GM21381 (cell line): ENCODE measurements around the gene GRB7.
"Not testable (repeated sequence)": the region's sequence is repeated elsewhere in the genome, so short reads cannot be mapped to it uniquely, and the experiment has no call there.

Experiments
- ATAC-seq: cut with Tn5 transposase; IDR thresholded peaks from one replicate; pipeline ENCODE4 v1.9.1; 2021; ENCODE audit warnings: mild to moderate bottlenecking, moderate library complexity; ENCODE audit not compliant: unreplicated experiment

Gene GRB7

DNA sequence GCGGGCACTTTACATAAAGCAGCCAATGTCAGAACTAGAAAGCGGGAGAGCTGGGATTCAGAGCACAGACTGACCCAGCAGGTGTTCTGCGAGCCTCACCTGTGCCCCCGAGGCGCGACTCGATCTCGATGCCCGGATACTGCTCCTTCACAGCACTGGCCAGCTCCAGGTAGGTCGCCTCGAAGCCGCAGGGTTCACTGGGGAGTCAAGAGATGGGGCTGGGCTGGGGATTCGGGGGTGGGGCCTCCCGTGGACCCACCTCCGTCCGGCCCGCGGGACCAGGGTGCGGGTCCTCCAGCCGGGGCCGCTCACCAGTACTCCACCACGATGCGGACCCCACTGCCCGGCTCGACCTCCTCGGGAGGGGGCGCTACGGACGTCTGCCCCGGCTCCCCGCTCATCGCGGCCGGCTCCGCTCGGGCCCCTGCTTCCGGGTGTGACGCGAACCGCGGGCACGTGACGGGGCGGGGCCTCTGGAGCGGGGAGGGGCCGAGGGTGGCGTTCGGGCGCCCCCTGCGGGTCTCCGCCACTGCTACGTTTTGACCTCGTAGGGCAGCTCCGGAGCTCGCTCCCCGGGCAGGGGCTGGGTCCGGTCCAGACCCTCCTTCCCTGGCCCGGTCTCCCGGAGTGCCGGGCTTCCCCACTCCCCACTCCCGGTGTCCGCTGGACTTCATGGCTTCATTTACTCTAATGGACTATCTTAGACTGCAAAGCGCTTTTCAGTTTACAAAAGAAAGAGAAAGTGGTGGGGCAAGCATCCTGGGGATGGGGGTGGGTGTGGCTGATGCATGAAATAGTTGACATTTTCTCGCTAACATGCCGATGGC, 7.4 kb upstream of the GRB7 start, which contains the start of gene MIEN1:
Gene MIEN1, minus strand, starts transcription at position 438 of the 827 bp plus-strand sequence. Its CDS starts 37 bp downstream, at position 401.
- ATAC-seq, result peak; percentile 83

DNA sequence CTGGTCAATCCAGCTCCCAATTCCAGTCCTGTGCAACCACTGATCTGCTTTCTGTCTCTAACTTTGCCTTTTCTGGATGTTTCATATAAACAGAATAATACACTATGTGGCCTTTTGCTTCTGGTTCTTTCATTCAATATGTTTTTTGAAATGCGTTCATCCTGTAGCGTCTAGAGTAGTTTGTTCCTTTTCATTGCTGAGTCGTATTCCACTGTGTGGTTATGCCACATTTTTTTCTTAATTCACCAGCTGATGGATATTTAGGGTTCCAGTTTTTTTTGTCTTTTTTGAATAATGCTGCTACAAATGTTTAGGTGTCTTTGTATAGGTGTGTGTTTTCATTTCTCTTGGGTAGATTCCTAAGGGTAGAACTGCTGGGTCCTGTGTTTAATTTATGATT, 5.2 kb upstream of the GRB7 start:
- no peak for ATAC-seq

DNA sequence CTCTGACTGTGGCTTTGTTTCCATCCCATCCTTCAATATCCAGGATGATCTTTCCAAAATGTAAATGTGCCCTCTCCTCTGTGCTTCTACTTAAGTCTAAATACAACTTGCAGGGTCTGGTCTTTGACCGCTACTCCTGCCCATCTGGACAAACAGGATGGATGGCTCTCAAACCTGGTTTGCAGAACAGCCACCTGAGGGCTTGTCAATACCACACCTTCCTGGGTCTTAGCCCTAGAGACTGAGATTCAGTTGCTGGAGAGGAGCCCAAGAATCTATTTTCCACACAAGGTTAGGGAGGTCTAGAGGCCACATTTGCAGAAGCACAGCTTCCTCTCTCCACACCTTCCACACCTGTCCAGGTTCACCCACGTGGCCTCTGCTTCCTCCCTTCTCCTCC, 1.9 kb upstream of the GRB7 start:
- no peak for ATAC-seq

DNA sequence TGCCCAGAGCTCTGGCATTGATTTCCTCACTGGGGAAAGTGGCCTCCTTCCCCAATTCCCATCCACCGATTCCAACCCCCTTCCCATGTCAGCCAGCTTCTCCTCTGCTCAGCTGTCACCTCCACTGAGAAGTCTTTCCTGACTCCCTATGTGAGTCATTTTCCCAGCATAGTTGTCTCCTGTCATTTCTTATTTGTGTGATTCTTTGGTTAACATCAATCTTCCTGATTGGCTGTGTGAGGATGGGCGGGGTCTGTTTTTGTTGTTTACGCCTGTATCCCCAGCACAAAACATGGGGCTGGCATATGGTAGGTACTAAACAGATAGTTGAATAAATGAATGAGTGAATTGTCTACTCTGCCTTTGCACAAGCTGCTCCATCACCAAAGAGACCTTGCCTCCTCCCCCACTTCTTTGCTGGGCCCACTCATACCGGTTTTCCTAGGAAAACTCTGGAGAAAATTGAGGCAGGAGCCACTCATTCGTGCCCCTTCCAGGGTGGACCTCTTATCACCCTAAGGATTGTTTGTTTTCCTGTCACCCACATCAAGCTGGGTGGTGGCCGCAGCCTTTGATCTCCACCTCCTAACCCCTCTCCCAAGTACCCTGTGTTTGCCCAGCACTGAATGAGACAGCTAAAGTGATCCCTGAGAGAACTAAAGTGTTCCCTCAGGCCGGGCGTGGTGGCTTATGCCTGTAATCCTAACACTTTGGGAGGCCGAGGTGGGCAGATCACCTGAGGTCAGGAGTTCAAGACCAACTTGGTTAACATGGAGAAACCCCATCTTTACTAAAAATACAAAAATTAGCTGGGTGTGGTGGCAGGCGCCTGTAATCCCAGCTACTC, 1.2 kb upstream of the GRB7 start:
- ATAC-seq, result no peak

DNA sequence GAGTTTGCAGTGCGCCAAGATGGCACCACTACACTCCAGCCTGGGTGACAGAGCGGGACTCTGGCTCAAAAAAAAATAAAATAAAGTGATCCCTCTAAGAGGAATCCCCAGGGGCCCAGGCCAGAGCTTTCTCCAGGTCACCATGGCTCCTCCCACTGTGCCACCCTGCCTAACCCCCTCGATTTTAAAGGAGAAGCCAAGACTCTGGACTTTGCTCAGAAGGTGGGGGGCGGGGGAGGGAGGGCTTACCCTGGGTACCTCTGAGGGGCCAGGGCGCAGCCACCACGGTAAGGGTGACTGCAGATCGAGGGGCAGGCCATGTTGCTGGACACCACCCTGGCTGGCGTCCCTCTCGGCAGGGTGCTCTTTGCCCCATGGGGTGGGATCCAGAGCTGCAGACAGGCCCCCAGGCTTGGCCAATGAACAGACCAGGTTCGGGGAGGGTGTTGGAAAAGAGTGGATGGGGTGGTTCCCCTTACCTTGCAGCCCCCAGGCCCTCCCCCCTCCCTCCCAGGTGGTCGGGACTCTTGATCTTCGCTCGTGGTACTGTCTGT, 455 bp upstream of the GRB7 start:
- no peak for ATAC-seq

DNA sequence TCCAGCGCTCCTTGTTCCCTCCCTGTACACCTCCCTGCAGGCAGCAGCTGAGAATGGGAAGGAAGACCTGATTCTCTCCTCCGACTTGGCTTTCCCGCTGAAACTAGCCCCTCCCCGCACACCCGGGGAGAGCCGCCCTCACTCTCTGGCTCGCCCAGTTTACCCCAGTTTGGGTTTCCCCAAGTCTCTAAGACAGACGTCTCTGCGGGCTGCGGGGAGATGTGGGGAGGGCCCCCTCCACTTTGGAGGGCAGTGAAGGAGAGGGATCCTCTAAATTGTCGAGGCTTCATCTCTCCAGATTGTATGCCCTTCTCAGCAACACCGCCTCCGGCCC, 797 bp downstream of the GRB7 start:
- no peak for ATAC-seq

DNA sequence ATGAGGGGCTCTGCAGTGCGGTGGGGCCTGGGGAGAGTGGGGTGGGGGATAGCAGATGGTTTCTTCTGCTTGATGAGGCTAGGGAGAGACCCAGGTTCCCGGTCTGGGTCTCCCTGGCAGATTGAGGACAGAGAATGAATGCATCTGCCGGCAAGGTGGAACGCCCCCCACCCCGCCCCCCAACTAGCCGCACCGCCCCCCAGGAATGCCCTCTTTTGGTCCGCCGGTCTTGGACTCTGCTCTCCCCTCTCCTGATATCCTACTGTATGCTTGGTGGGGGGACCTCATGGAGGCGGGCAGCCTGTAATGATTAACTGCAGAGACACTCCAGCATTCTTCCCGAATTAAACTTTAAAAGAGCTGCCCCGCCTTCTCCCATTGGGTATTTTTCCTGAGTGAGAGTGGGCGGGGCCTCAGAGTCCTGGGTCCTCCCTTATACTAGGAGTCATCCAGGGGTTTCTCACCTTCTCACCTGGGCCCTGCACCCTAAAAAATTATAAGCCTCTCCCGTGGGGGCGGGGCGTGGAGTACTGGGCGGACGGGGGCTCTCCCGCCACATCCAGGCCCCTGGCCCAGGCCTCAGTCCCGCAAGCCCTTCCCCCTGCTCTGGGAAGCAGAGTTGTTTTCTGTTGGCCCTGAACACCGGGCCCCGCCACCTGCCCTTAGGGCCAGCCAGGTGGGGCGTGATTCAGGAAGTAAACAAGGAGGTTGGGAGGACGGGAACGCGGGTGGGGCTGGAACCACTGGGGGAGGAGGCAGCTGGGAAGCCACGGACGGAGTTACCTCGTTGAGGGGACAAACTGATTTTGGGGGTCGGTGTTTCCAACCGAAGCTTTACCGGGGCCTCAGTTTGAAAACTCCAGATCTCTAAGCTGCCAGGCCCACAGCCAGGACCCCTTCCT, 1.5 kb downstream of the GRB7 start:
- no peak for ATAC-seq

DNA sequence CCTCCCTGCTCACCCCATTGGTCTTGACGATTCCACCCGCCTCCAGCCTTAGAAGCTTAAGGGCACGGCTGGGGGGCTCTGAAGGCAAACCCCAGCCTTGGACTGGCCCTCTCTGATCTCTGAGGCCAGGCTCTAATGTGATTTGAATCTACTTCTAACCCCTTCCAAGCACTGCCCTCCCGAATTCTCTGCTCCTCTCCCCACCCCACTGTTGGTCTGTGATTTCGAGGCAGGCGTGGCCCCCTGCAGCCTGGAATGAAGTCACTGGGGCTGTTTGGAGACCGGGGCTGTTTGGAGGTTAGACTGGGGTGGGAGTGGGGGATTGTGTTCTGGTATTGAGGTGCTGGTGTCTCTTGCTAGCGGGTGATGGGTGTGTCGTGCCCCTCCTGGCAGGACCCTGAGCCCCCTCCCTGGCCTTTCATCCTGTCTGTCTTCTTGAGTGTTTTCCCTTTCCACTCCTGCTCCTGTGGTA, 2.2 kb downstream of the GRB7 start:
- ATAC-seq, result no peak

DNA sequence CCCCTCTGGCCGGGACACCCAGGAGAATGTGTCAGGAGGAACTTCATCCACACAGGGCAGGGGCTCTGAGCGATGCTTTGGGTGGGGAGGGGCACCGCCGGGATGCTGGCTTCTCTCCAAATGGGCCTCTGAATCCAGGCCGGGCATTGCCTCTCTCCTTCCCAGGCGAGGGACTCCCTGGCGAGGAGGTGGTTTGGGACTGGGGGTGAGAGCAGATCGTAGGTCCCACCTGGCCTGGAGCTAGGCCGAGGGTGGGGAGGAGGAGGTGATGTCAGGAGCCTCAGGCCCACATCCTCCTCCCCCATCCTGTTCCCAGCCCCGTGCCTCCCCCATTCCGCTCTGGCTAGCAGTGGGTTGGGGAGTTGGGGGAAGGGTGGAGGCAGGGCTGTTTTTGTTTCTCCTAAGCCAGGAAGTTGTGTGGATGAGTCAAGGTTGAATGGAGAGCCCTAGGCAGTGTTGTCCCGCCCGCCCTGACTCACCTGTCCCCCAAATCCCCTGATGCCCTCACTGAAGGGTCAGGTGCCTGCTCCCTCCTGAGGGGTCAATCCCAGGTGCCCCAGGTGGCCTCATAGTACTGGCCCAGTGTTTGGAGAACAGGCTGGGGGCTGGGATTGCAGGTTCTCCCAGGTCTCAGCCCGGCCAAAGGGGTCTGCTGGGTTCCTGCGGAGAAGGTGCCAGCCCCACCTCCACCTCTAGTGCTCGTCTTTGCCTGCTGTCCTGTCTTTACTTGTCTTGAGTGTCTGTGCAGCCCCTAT, 2.8 kb downstream of the GRB7 start:
- no peak for ATAC-seq

DNA sequence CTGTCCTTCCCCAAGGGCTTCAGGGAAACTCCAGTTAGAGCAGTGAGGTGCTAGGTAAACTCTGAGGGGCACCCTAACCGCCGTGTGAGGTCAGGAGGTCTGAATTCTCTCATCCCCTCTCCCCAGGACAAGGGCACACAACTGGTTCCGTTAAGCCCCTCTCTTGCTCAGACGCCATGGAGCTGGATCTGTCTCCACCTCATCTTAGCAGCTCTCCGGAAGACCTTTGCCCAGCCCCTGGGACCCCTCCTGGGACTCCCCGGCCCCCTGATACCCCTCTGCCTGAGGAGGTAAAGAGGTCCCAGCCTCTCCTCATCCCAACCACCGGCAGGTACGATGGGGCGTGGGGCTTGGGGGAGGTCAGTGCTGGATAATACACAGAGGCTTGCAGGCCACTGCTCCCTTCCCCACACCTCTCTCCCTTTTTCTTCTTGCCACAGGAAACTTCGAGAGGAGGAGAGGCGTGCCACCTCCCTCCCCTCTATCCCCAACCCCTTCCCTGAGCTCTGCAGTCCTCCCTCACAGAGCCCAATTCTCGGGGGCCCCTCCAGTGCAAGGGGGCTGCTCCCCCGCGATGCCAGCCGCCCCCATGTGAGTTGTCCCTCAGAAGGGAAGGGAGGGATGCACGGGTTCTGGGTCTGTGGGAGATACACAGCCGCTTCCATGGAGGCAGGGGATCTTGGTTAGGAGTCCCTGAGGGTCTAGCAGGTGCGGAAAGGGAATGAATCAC, 4.6 kb downstream of the GRB7 start:
- no peak for ATAC-seq

DNA sequence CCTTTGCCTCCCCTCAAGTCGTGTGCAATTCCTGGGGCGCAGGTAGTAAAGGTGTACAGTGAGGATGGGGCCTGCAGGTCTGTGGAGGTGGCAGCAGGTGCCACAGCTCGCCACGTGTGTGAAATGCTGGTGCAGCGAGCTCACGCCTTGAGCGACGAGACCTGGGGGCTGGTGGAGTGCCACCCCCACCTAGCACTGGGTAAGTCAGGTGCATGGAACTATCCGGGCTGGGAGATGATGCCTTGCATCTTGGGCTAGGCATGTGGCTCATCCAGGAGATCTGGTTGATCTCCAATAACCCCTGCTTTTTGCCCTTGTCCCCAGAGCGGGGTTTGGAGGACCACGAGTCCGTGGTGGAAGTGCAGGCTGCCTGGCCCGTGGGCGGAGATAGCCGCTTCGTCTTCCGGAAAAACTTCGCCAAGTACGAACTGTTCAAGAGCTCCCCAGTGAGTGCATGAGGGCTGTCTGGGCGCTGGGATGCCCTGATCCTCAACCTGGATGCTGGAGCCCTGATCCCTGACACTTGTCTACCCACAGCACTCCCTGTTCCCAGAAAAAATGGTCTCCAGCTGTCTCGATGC, 5.2 kb downstream of the GRB7 start:
- ATAC-seq, result no peak

DNA sequence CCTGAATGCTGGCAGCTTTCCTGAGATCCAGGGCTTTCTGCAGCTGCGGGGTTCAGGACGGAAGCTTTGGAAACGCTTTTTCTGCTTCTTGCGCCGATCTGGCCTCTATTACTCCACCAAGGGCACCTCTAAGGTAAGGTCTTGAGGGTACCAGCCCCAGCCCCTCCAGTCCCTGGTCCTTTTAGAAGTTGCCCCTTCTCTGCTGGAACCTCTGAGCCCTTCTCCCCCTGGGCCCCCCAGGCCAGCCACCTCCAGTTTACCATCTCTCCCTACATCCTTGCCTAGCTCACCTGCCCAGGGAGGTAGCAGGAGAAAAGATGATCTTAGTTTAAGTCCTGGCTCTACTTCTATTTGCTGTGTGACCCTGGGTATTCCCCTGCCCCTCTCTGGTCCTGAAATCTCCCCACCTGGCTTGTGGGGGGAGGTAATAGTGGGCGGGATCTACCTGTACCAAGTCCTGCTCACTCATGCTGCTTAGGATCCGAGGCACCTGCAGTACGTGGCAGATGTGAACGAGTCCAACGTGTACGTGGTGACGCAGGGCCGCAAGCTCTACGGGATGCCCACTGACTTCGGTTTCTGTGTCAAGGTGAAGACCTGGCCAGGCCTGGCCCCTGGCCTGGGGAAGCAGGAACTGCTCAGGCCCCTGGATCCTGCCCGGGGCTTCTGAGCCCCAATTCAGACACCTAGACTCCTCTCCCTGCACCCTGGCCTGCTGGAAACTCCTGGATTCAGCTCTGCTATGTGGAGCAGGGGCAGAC, 6.5 kb downstream of the GRB7 start:
- ATAC-seq, result no peak

DNA sequence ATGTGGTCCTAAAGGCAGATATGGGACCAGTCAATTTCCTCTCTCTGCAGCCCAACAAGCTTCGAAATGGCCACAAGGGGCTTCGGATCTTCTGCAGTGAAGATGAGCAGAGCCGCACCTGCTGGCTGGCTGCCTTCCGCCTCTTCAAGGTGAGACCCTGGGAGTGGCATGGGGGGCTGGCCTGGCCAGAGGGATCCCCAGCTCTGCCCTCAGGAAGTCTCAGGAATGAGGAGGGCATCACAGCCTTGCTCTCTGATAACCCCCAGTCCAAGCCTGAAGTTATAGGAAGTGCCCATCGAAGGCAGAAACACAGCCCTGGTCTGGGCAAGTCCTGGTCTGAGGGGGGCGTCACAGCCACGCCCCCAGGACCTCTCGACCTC, 7.1 kb downstream of the GRB7 start:
- no peak for ATAC-seq

DNA sequence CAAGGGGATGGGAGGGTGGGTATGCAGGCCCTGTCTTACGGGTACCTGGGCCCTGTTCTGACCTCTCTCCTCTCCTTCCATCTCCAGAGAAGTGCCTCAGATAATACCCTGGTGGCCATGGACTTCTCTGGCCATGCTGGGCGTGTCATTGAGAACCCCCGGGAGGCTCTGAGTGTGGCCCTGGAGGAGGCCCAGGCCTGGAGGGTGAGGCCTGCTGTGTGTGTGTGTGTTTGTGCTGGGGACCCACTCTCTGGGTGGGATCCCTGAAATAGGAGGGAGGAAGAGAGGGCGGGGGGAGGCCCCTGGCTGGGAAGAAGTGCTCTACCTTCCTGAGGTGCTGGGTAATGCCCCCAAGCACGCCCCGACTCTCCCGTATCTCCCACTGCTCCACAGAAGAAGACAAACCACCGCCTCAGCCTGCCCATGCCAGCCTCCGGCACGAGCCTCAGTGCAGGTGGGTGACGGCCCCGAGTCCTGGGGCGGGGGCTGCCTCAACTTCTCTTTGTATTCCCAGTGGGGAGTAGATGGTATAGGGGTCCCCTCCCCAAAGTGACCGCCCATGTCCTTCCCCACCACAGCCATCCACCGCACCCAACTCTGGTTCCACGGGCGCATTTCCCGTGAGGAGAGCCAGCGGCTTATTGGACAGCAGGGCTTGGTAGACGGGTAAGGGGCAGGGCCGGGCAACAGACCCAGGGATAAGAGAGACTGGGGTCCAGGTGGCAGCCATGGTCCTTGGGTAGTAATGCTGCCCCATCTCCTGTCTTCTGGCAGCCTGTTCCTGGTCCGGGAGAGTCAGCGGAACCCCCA, 7.8 kb downstream of the GRB7 start:
- no peak for ATAC-seq

DNA sequence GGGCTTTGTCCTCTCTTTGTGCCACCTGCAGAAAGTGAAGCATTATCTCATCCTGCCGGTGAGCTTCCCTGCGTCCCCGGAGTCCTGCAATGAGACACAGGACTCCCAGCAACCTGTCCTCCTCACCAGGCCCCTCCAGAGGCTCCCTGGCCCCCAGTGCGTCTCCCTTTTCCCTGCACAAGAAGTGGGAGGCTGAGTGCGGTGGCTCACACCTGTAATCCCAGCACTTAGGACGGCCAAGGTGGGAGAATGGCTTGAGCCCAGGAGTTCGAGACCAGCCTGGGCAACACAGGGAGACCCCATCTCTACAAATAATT, 8.4 kb downstream of the GRB7 start:
- ATAC-seq, result no peak

DNA sequence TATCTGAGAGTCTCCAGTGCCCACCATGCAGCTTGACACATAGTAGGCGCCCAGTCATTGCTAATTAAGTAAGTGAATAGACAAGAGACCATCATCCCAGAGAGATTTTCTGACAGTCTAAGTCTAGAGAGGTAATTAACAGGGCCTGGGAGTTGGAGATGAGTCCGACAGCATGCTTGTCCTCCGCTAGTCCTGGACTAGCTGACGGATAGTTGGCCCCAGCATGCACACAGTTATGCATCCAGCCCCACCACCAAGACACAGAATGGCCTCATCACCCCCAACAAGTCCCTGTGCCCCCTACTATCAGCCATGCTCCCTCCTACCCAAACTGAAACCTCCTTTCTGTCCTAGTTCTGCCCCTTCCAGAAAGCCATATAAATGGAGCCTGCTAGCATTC, 10.0 kb downstream of the GRB7 start:
- ATAC-seq, result no peak

DNA sequence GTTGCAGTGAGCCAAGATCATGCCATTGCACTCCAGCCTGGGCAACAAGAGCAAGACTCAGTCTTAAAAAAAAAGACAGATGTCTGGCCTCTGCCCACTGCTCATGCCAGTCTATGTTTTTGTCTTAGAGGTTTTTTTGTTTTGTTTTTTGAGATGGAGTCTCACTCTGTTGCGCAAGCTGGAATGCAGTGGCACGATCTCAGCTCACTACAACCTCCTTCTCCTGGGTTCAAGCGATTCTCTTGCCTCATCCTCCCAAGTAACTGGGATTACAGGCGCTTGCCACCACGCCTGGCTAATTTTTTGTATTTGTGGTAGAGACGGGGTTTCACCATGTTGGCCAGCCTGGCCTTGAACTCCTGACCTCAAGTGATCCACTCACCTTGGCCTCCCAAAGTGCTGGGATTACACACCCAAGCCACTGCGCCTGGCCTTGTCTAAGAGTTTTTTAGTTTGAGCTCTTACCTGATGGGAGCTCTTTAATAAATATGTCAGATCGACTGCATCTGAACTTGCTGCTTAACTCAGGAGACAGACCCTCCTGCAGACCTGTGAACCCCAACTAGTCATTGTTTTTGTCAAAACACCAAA, 10.8 kb downstream of the GRB7 start:
- ATAC-seq, result not testable (repeated sequence)
